Astrocyte of the spinal cord (primary cell): ENCODE measurements around the gene GRIN3B.

ENCODE experiments used
- DNase-seq: peaks from one replicate; pipeline ENCODE4 v3.0.0; 2011; ENCODE audit warnings: low read depth, low spot score
- H3K4me3 ChIP-seq: 2 replicates; pipeline ENCODE4 v1.5.1; 2011; ENCODE audit warnings: low read depth, mild to moderate bottlenecking, low read length, moderate library complexity
- CTCF ChIP-seq: IDR thresholded peaks from 2 replicates; pipeline ENCODE4 v1.5.1; 2012; ENCODE audit warnings: low read depth, mild to moderate bottlenecking, low read length, inconsistent platforms
- in situ Hi-C: cut with HindIII; loops from 2 replicates; pipeline ENCODE4 v1.10.0; 2017; ENCODE audit warnings: low sequenced_read_pairs

The GRIN3B gene

GRCh38 chr19:991932-992669, 8.1 kb upstream of the GRIN3B start:
- in situ Hi-C loops, result no loop called here
- TF ChIP-seq CTCF, result no peak
- no peak overlapping the region for H3K4me3 ChIP-seq
- DNase-seq, result no peak

DNA sequence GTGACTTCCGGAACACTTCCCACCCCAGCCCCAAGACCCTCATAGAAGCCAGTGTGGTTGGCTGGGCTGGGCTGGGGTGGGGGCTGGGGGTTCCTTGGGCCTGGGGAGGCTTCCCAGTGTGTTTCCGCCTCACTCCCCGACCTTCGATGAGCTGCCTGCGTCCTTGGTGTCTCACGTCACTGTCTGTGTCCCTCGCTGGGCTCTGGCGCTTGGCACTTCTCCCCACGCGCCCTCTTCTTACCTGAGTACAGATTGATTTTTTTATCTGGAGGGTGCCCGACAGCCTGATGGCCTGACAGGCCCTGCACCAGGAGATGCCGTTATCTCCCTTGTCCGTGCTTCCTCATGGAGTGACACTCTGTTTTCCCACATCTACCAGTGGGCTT, 7.6 kb upstream of the GRIN3B start:
- TF ChIP-seq CTCF, result no peak

DNA sequence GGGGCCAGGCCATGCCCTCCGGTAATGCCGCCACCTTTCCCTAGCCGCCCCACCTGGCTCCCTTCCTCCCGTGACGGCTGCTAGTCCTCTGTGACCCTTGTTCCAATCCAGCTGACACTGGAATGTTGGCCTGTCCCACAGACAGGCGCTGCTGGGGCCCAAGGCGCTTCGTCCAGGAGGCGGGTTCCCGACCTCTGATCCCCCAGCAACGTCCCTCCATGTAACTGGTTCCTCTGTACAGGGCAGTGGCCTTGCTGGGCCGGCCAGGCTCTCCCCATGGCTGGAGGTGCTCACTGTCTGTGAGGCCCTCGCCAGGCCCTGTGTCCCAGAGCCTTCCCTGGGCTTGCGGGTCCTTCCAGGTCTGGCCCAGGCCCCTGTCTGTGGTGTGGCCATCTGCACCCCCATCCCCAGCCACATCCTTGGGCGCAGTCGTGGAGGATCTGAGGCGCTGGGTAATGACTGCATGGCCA, 6.8 kb upstream of the GRIN3B start:
- no peak overlapping the region for H3K4me3 ChIP-seq
- no peak for TF ChIP-seq CTCF
- in situ Hi-C loops, result no loop called here
- no peak for DNase-seq

More for the DNA sequence above, 7.6 kb upstream of the GRIN3B start:
- in situ Hi-C loops, result no loop called here
- H3K4me3 ChIP-seq, result no peak overlapping the region
- no peak for DNase-seq

GRCh38 chr19:993831-994393, 6.3 kb upstream of the GRIN3B start:
- H3K4me3 ChIP-seq, result no peak overlapping the region
- no peak for TF ChIP-seq CTCF
- in situ Hi-C loops, result no loop called here

GRCh38 chr19:994516-994915, 5.7 kb upstream of the GRIN3B start:
- no peak overlapping the region for H3K4me3 ChIP-seq
- in situ Hi-C loops, result no loop called here
- no peak for DNase-seq
- no peak for TF ChIP-seq CTCF

More at GRCh38 chr19:993831-994393, 6.3 kb upstream of the GRIN3B start:
- no peak for DNase-seq

DNA sequence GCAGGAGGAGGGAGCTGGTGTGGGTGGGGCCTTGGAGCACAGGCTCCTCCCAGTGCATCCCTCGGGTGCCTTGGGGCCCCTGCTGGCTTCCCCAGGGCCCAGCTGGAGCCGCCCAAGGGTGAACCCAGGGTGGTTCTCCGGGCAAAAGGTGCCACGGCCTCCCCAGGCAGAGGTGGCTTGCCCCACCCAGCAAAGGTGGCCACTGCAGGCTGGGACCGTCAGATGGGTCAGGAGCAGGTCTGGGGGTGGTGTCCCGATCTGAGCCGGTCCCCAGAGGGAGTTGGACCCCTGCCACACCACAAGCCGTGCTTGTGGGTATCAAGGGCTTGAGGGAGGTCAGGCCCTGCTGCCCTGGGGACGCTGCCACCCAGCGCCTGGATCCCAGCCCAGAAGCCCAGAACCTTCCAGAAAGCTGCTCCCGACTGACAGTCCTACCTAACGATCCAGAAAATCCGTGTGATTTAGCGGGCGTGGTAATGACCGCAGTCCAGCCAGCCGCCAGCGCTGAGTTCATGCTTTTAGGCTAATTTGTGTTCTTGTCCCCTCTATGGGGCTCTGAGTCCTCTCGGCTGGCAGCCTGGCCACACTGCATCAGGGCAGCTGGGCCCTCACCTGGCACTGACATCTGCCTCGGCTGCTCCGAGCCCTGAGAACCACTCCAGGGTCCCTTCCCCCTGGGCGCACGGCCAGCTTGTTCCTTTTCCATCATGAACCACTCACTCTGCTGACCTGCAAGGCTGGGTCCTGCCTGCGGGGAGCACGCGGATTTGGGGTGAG, 5.0 kb upstream of the GRIN3B start:
- no peak for DNase-seq
- in situ Hi-C loops, result no loop called here
- TF ChIP-seq CTCF, result no peak
- no peak overlapping the region for H3K4me3 ChIP-seq
